IMR-90 (cell line): ENCODE data around the gene KIF6. TPM values are rescaled to one million over a fixed set of nuclear protein-coding genes. Genes with fewer than 3 reads are reported as not detected.

ENCODE experiments used
- ATAC-seq: fragments of 200-7000 bp; cut with Tn5 transposase; 2 replicates; pipeline ENCODE4 v1.9.1; 2020; ENCODE audit warnings: low read depth, mild to moderate bottlenecking, moderate library complexity
- BruUV-seq: library from RNA; stranded (reverse); fragments of 400-500 nt; replicated peaks from 2 replicates; lab custom pipeline; 2021; lab: Mats Ljungman, UMichigan
- CTCF ChIA-PET: fragments of 300-600 bp; formaldehyde crosslinking; extraction: SDS; loops from one replicate; lab custom pipeline; 2021; ENCODE audit warnings: antibody characterized with exemption; lab: Yijun Ruan, JAX
- POLR2A ChIA-PET: fragments of 300-600 bp; sonication (Branson Sonifier 250); formaldehyde crosslinking; loops from one replicate; lab custom pipeline; 2022; ENCODE audit warnings: antibody characterized with exemption; ENCODE audit not compliant: unreplicated experiment; lab: Charles Lee
- DNase-seq: peaks from one replicate; pipeline ENCODE4 v3.0.0; 2013
- H2AFZ ChIP-seq: replicated peaks from 2 replicates; pipeline ENCODE3; 2013; ENCODE audit warnings: low read length, mild to moderate bottlenecking; ENCODE audit not compliant: poor library complexity
- H2AK5ac ChIP-seq: 2 replicates; pipeline ENCODE4 v1.6.1; 2013; ENCODE audit warnings: low read depth, low read length, inconsistent platforms
- H2AK9ac ChIP-seq: replicated peaks from 2 replicates; pipeline ENCODE3; 2013; ENCODE audit warnings: mild to moderate bottlenecking, low read depth, low read length, moderate library complexity; ENCODE audit not compliant: poor library complexity
- H2BK120ac ChIP-seq: 2 replicates; pipeline ENCODE4 v1.6.1; 2013; ENCODE audit warnings: low read depth, low read length, inconsistent platforms
- H2BK15ac ChIP-seq: 3 replicates; pipeline ENCODE4 v1.6.1; 2013; ENCODE audit warnings: low read depth, low read length, inconsistent platforms
- H2BK20ac ChIP-seq: 2 replicates; pipeline ENCODE4 v1.6.1; 2013; ENCODE audit warnings: low read depth, mild to moderate bottlenecking, inconsistent platforms, low read length, moderate library complexity
- H2BK5ac ChIP-seq: 2 replicates; pipeline ENCODE4 v1.6.1; 2013; ENCODE audit warnings: mild to moderate bottlenecking, low read depth, low read length, inconsistent platforms; ENCODE audit not compliant: poor library complexity, severe bottlenecking
- H3K14ac ChIP-seq: replicated peaks from 2 replicates; pipeline ENCODE4 v1.6.1; 2013; ENCODE audit warnings: low read depth, low read length, inconsistent platforms
- H3K18ac ChIP-seq: 2 replicates; pipeline ENCODE4 v1.6.1; 2013; ENCODE audit warnings: low read depth, low read length, control low read depth
- H3K23ac ChIP-seq: 2 replicates; pipeline ENCODE4 v1.6.1; 2013; ENCODE audit warnings: low read depth, low read length, inconsistent platforms
- H3K27ac ChIP-seq: 2 replicates; pipeline ENCODE4 v1.5.1; 2013; ENCODE audit warnings: mild to moderate bottlenecking, control low read depth, low read length; ENCODE audit not compliant: insufficient read depth
- H3K27me3 ChIP-seq: 2 replicates; pipeline ENCODE4 v1.6.1; 2013; ENCODE audit warnings: low read length; ENCODE audit not compliant: control insufficient read depth, insufficient read depth
- H3K36me3 ChIP-seq: 2 replicates; pipeline ENCODE4 v1.6.1; 2013; ENCODE audit warnings: low read length, mixed read lengths; ENCODE audit not compliant: control insufficient read depth, insufficient read depth
- H3K4ac ChIP-seq: 2 replicates; pipeline ENCODE4 v1.6.1; 2013; ENCODE audit warnings: low read depth, low read length, inconsistent platforms
- H3K4me1 ChIP-seq: 2 replicates; pipeline ENCODE4 v1.6.1; 2013; ENCODE audit warnings: low read length, mixed read lengths; ENCODE audit not compliant: control insufficient read depth, insufficient read depth
- H3K4me2 ChIP-seq: 2 replicates; pipeline ENCODE4 v1.6.1; 2013; ENCODE audit warnings: low read depth, mild to moderate bottlenecking, control low read depth, low read length, moderate library complexity
- H3K4me3 ChIP-seq: 2 replicates; pipeline ENCODE4 v1.5.1; 2013; ENCODE audit warnings: low read depth, mild to moderate bottlenecking, control low read depth, low read length, moderate library complexity; ENCODE audit not compliant: insufficient read depth
- H3K56ac ChIP-seq: 2 replicates; pipeline ENCODE4 v1.6.1; 2013; ENCODE audit warnings: low read length, inconsistent platforms; ENCODE audit not compliant: insufficient read depth; ENCODE audit errors: extremely low read depth
- H3K79me1 ChIP-seq, 2 experiments: 2 replicates each; pipeline ENCODE4 v1.6.1; 2013; ENCODE audit warnings: low read length in 2 of 2, inconsistent platforms in 1 of 2, low read depth in 1 of 2
- H3K9ac ChIP-seq: 2 replicates; pipeline ENCODE4 v1.6.1; 2013; ENCODE audit warnings: low read depth, low read length, control low read depth
- H3K9me1 ChIP-seq: 2 replicates; pipeline ENCODE4 v1.6.1; 2013; ENCODE audit warnings: low read length, inconsistent platforms; ENCODE audit not compliant: insufficient read depth
- H3K9me3 ChIP-seq: 2 replicates; pipeline ENCODE4 v1.6.1; 2013; ENCODE audit warnings: low read length; ENCODE audit not compliant: control insufficient read depth, insufficient read depth
- H4K20me1 ChIP-seq: 2 replicates; pipeline ENCODE4 v1.6.1; 2013; ENCODE audit warnings: low read length, inconsistent platforms; ENCODE audit not compliant: insufficient read depth
- H4K5ac ChIP-seq: 2 replicates; pipeline ENCODE4 v1.6.1; 2013; ENCODE audit warnings: mild to moderate bottlenecking, low read depth, low read length, control low read depth
- H4K8ac ChIP-seq, 2 experiments: 2 replicates each; pipeline ENCODE4 v1.6.1; 2013; ENCODE audit warnings: low read depth in 2 of 2, low read length in 2 of 2, control low read depth in 1 of 2, inconsistent platforms in 1 of 2
- H4K91ac ChIP-seq: 2 replicates; pipeline ENCODE4 v1.6.1; 2013; ENCODE audit warnings: low read depth, low read length, inconsistent platforms; ENCODE audit not compliant: insufficient read depth
- BHLHE40 ChIP-seq: fragments of 150-350 bp; IDR thresholded peaks from 2 replicates; pipeline ENCODE4 v1.6.1; 2016; ENCODE audit warnings: mild to moderate bottlenecking, low read depth, low read length
- CEBPB ChIP-seq: IDR thresholded peaks from 2 replicates; pipeline ENCODE4 v1.6.1; 2012; ENCODE audit warnings: low read depth, low read length, improper control_type of control experiment
- CHD1 ChIP-seq: IDR thresholded peaks from 2 replicates; pipeline ENCODE4 v1.6.1; 2012; ENCODE audit warnings: low read depth, low read length, improper control_type of control experiment
- FOS ChIP-seq: fragments of 150-350 bp; IDR thresholded peaks from 2 replicates; pipeline ENCODE4 v1.6.1; 2016; ENCODE audit warnings: low read depth, low read length
- MAFK ChIP-seq: IDR thresholded peaks from 2 replicates; pipeline ENCODE4 v1.6.1; 2012; ENCODE audit warnings: low read depth, low read length, improper control_type of control experiment
- MAZ ChIP-seq: IDR thresholded peaks from 2 replicates; pipeline ENCODE4 v1.6.1; 2012; ENCODE audit warnings: low read depth, mild to moderate bottlenecking, low read length, improper control_type of control experiment, moderate library complexity, borderline replicate concordance
- MXI1 ChIP-seq: IDR thresholded peaks from 2 replicates; pipeline ENCODE4 v1.6.1; 2012; ENCODE audit warnings: low read depth, mild to moderate bottlenecking, low read length, moderate library complexity, borderline replicate concordance
- NFE2L2 ChIP-seq: fragments of 150-350 bp; IDR thresholded peaks from 2 replicates; pipeline ENCODE4 v1.6.1; 2016; ENCODE audit warnings: low read depth, mild to moderate bottlenecking, low read length
- POLR2A ChIP-seq: IDR thresholded peaks from 2 replicates; pipeline ENCODE4 v1.6.1; 2012; ENCODE audit warnings: mild to moderate bottlenecking, low read depth, low read length
- RAD21 ChIP-seq: IDR thresholded peaks from 2 replicates; pipeline ENCODE4 v1.6.1; 2012; ENCODE audit warnings: low read length, improper control_type of control experiment
- RCOR1 ChIP-seq: IDR thresholded peaks from 2 replicates; pipeline ENCODE4 v1.6.1; 2012; ENCODE audit warnings: mild to moderate bottlenecking, low read length, improper control_type of control experiment; ENCODE audit not compliant: insufficient replicate concordance
- RFX5 ChIP-seq: IDR thresholded peaks from 2 replicates; pipeline ENCODE4 v1.8.0; 2012; ENCODE audit warnings: low read depth, mild to moderate bottlenecking, low read length, moderate library complexity
- SMC3 ChIP-seq: fragments of 150-350 bp; IDR thresholded peaks from 2 replicates; pipeline ENCODE4 v1.6.1; 2016; ENCODE audit warnings: low read depth, mild to moderate bottlenecking, antibody characterized with exemption, low read length, moderate library complexity
- USF2 ChIP-seq: fragments of 150-350 bp; IDR thresholded peaks from 2 replicates; pipeline ENCODE4 v1.6.1; 2017; ENCODE audit warnings: mild to moderate bottlenecking, antibody characterized with exemption, low read length, low read depth
- WGBS, 2 experiments: methylation state at CpG; one replicate each; pipeline versions ENCODE4 v1.1.5 to v1.1.7; 2013; ENCODE audit warnings: missing lambda C conversion rate in 2 of 2; ENCODE audit not compliant: insufficient read length in 1 of 2; ENCODE audit errors: extremely low coverage in 2 of 2; 5-methylcytosine and 5-hydroxymethylcytosine counted together
- dilution Hi-C: fragments of 300-500 bp; cut with HindIII; formaldehyde crosslinking; loops from one replicate; pipeline ENCODE4 v1.14.3; 2018; ENCODE audit warnings: low sequenced_read_pairs; ENCODE audit not compliant: unreplicated experiment
- in situ Hi-C: fragments of 300-500 bp; cut with MboI; formaldehyde crosslinking; loops from 3 replicates; pipeline ENCODE4 v1.14.3; 2019; ENCODE audit warnings: low sequenced_read_pairs, inconsistent platforms, mixed read lengths
- intact Hi-C: fragments of 100-400 bp; cut with micrococcal nuclease; formaldehyde crosslinking; loops from 2 replicates; pipeline ENCODE4 v1.10.0; 2022
- polyA plus RNA-seq, 3 experiments: library from polyadenylated mRNA; depleted of rRNA; stranded (reverse); fragments of >200 nt; gene quantifications; 2 replicates each; pipeline ENCODE4 v1.2.3, GENCODE V29; 2012; ENCODE audit warnings: low replicate concordance in 1 of 3
- total RNA-seq: library from RNA; depleted of rRNA; stranded (reverse); fragments of >200 nt; gene quantifications from 2 replicates; pipeline ENCODE4 v1.2.3, GENCODE V29; 2012
- TF ChIP-seq, protein P1 (sequence below): fragments of 150-350 bp; IDR thresholded peaks from 2 replicates; pipeline ENCODE4 v1.6.1; 2016; ENCODE audit warnings: low read depth, mild to moderate bottlenecking, low read length, moderate library complexity, borderline replicate concordance

KIF6 gene
- total and polyA plus RNA-seq, 2 of the 4 experiments (the other 2 are of a cell fraction), result under 0.01 to 0.10 TPM

DNA sequence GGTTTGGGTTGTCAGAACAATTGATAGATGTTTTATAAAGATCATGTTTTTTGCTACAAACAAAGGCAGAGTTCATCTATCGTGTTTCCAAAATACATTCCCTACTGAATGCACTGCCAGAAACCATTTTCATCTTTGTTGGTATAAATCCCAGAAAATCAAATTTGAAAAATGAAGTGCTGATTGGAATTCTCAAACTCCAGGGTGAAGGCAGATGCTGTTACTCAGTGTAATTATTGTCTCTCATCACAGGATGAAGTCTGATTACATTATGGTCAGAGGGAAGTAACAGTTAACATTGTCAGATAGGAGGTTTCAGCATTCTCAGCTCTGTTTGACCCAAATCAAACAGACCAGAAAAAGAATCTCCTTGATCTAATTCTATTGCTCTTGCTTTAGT is 204.3 kb downstream of the KIF6 start:
- intact Hi-C loops, result no loop called here
- Histone ChIP-seq H2AK5ac (no peak overlapping the region), H3K56ac (no peak overlapping the region), H3K27ac (no peak overlapping the region), H3K14ac (no peak overlapping the region), H3K9ac (no peak overlapping the region), H3K27me3 (no peaks in the 10 kb centered on the region), H3K4me1 (no peaks in the 10 kb centered on the region), H3K23ac (no peak overlapping the region), H4K91ac (no peak overlapping the region), H4K20me1 (no peaks in the 10 kb centered on the region), H3K4ac (no peak overlapping the region), H2AFZ (no peak overlapping the region), H3K36me3 (no peaks in the 10 kb centered on the region), H2BK15ac (no peak overlapping the region), H4K5ac (no peak overlapping the region), H2BK120ac (no peak overlapping the region), H4K8ac (no peak overlapping the region), H2AK9ac (no peak overlapping the region), H3K79me1 (no peaks in the 10 kb centered on the region), H3K9me3 (no peaks in the 10 kb centered on the region), H2BK20ac (no peak overlapping the region), H2BK5ac (no peak overlapping the region), H3K4me2 (no peak overlapping the region), H3K9me1 (no peaks in the 10 kb centered on the region), H3K4me3 (no peak overlapping the region), H3K18ac (no peak overlapping the region)
- ATAC-seq, result no peak
- POLR2A ChIA-PET, result no interaction called here
- no CpG with 5 or more reads among the region's 1 CpG for WGBS, 2 experiments
- dilution Hi-C loops, result no loop called here
- in situ Hi-C loops, result no loop called here
- CTCF ChIA-PET, result no interaction called here
- DNase-seq, result no peak
- BruUV-seq, result no TSS peak
- TF ChIP-seq, protein P1, sequence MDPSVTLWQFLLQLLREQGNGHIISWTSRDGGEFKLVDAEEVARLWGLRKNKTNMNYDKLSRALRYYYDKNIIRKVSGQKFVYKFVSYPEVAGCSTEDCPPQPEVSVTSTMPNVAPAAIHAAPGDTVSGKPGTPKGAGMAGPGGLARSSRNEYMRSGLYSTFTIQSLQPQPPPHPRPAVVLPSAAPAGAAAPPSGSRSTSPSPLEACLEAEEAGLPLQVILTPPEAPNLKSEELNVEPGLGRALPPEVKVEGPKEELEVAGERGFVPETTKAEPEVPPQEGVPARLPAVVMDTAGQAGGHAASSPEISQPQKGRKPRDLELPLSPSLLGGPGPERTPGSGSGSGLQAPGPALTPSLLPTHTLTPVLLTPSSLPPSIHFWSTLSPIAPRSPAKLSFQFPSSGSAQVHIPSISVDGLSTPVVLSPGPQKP, result no peak
- TF ChIP-seq BHLHE40 (no peak), RAD21 (no peak), RFX5 (no peak), FOS (no peak), POLR2A (no peak), USF2 (no peak), CEBPB (no peak), RCOR1 (no peak), CHD1 (no peak), MXI1 (no peak), SMC3 (no peak), MAFK (no peak), NFE2L2 (no peak), MAZ (no peak)
